ENCODE data around the gene NOL9.

DNA sequence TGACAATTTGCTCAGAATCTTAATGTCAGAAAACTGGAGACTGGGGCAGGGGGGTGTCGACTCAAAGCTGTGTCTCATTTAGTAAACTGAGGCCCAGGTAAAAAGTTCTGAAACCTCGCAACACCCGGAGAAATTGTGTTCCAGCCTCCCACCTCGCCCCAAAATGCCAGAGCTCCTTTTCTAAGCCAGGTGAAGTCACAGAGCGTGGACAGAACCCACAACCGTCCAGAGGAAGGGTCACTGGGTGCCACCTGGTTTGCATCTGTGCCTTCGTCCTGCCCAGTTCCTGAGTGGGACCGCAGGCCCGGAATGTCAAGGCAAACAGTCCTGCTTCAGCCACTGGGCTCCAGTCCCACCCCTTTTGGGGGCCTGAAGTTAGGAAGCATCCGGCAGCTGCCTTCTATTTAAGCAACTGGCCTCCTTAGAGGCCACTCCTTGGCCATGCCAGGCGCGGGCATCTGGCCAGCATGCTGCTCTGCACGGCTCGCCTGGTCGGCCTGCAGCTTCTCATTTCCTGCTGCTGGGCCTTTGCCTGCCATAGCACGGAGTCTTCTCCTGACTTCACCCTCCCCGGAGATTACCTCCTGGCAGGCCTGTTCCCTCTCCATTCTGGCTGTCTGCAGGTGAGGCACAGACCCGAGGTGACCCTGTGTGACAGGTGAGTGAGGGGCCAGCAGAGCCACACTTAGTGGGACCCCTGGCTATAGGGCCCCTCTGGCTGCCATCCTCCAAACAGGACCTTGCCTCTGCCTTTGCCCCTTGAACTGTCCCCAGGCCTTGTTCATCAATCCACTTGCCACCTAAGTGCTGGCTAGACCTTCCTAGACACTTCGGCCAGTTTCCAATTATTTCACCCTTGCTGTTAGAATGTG lies 830 bp upstream of the NOL9 start, which contains the start of gene TAS1R1:
- TF ChIP-seq POLR2A (IDR thresholded peaks at IDR 0.05) (no peak), POLR2AphosphoS5 (IDR thresholded peaks at IDR 0.05; ENCODE audit: insufficient read depth in 1 of 2, low read depth in 1 of 2) (no peak)
- TF ChIP-seq, protein P1, sequence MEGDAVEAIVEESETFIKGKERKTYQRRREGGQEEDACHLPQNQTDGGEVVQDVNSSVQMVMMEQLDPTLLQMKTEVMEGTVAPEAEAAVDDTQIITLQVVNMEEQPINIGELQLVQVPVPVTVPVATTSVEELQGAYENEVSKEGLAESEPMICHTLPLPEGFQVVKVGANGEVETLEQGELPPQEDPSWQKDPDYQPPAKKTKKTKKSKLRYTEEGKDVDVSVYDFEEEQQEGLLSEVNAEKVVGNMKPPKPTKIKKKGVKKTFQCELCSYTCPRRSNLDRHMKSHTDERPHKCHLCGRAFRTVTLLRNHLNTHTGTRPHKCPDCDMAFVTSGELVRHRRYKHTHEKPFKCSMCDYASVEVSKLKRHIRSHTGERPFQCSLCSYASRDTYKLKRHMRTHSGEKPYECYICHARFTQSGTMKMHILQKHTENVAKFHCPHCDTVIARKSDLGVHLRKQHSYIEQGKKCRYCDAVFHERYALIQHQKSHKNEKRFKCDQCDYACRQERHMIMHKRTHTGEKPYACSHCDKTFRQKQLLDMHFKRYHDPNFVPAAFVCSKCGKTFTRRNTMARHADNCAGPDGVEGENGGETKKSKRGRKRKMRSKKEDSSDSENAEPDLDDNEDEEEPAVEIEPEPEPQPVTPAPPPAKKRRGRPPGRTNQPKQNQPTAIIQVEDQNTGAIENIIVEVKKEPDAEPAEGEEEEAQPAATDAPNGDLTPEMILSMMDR (IDR thresholded peaks at IDR 0.05), result no peak

Measured in vagina (tissue), 2 donors.